Mesenteric fat pad (tissue), 1 donor: Measurements from ENCODE around the gene CALHM1. TPM values are rescaled to one million over a fixed set of nuclear protein-coding genes. Genes with fewer than 3 reads are reported as not detected.

ENCODE experiments used
- DNase-seq: peaks from one replicate; pipeline ENCODE4 v3.0.0-alpha.2; 2020; ENCODE audit warnings: low spot score
- total RNA-seq: library from RNA; stranded (reverse); fragmentation: NEBNext Ultra II Directional; extraction: Animal tissue kit (Norgen Biotek cat#: 25700); gene quantifications from one replicate; pipeline ENCODE4 v1.2.1, GENCODE V29; 2021
- donor health status: DM: yes; HTN: yes; CAD: no.

Gene CALHM1
- total RNA-seq, 1 donor from 2014 or later = not detected

DNA sequence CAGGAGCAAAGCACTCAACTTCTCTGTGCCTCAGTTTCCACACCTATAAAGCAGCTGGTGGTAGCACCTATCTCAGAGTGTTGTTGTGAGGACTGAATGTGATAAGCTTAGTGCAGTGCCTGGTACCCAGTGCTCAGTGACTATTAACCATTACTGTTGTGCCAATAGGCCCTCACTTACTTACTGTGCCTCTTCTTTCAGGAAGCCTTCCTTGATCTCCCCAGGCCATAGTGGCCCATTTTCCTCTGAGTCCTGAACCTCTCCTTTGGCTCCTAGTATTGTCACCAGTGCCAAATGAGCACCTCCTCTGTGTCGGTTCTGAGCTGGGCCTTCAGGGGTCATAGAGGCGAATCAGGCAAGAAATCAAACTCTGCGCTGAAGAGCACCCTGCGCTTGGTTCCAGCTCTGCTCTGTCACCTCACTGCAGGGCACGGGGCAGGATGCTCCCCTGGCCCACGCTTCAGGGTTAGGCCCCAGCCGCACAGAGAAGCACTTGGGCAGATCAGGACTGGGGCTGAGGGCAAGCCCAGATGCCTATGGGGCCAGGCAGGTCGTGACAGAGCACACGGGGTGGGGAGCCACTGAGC, 2.5 kb downstream of the CALHM1 start:
- no peak for DNase-seq

DNA sequence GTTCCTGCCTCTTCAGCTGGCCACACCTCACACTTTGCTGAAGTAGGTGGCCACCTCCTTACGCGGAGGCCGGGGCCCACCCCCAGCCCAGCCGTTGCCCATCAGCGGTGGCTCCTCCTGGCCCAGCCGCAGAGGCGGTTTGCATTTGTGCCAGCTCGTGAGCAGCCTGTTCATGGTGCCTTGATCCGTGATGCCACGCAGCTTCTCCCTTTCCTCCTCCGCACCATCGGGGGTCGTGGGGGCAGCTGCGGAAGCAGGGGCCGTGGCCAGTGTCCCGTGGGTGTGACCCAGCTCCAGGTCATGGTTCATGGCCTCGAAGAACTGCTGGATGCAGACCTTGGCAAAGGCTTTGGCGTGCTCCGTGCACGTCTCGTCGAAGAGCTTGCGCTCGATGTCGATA, 3.5 kb downstream of the CALHM1 start:
- no peak for DNase-seq

DNA sequence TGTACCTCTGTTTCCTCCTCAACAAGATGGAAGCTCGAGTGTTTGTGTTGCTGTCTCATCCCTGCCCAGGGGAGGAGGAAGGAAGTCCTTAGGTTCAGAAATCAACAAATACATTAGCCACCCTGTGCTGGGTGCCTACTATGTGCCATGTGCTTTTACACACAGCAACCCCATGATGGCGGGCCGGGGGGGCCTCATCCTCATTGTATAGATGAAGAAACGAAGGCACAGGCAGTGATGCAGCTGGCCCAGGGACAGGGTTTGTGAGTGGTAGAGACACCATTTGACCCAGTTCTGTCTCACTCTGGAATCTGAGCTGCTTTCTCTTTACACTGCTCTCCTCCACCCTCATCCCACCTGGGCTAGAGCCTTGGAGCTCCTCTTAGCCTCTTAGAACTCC, 4.7 kb downstream of the CALHM1 start:
- no peak for DNase-seq

DNA sequence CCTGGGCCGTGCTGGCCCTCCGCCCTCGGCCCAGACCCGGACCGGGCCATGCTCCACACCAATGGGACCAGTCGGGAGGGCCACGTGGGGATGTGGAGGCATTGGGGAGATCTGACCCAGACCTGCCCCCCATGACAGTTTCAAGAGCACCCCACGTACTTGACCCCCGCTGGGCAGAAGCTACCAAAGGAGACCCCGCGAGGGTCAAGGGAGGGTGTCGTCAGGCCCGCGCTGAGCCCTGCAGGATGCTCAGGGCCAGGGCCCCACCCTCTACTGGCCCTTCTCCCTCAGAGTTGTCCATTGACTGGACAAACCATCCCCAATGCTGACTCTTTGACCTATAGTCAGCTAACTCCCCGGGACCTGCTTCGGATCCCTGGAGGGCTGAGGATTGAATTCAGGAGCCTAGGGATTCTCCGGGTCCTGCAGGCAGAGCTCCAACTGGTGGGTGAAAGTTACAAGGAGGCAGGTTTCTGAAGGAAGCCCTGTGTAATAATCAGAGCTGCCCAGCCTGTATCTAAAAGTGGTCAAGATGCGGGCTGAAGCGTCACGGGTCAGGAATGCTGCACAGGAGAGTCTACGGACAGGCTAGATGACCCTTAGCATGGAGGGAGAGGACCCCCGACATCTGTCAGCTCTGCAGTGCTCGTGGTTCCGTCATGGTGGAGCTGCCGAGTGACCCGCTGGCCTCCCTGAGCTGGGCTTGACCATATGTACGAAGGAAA, 6.0 kb downstream of the CALHM1 start:
- no peak for DNase-seq

DNA sequence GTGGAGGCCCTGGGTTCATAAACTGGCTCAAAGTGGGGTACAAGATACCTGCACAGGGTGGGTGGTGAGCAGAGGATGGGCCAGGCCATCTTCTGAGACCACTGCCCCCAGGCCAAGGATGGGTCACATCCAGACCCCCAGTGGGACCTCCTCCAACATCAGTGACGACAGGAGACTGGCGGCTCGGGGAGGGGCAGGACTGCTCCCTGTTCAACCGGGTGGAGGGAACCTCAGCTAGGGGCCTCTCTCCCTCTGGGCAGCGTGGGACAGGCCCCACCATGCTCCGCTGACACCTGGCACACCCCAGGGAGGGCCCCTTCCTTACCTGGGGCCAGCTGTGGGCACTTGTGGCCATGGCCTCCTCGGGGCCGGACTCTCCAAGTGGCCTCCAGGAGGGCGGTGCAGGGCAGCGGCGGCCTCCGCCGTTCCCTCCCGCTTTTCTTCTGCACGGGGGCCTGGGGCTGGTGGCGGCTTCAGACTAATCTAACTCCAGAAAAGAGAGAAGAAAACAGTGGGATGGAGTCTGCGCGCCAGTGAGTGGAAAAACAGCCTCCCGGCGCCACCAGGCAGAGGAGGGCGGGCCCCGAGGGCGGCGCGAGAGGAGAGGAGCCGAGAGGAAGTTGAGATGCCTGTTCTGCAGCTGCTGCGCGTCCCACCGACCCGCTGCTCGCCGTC, 6.7 kb downstream of the CALHM1 start, which contains the start of gene CALHM2:
CALHM2 (minus strand) TSS at position 540 of the 675 bp plus-strand sequence. CDS start 2,429 bp downstream, outside the sequence.
- no peak for DNase-seq

DNA sequence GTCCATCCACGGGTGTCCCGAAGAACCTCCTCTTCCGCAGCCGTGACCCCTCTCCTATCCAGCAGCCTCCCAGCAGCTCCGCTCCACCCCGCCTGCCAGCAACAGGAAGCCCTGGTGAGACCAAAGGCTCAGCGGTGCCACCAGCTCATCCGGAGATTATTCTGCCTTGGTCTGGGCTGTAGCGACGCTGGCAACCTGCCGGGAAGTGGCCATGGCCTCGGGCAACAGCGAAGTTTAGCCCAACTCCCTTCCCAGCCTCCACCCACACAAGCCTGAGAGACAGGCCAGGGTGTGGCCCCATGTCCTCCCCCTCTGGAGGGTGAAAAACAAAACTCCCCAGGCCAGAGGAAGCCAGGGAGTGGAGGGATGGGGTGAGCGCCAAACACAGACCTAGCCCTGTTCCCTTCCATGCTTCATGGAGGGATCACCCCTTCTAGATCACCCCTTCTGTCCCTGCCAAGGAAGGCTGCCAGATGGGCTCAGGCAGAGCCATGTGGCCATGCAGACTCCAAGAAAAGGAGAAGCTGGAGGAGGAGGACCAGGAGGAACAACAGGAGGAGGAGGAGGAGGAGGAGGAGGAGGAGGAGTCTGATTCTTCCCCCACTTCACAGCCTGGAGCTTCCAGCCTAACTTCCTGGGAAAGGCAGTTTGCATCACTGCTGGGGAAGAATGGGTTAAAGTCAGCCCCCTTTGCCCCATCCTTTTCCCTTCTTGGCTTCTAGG, 7.4 kb downstream of the CALHM1 start:
- DNase-seq = no peak

DNA sequence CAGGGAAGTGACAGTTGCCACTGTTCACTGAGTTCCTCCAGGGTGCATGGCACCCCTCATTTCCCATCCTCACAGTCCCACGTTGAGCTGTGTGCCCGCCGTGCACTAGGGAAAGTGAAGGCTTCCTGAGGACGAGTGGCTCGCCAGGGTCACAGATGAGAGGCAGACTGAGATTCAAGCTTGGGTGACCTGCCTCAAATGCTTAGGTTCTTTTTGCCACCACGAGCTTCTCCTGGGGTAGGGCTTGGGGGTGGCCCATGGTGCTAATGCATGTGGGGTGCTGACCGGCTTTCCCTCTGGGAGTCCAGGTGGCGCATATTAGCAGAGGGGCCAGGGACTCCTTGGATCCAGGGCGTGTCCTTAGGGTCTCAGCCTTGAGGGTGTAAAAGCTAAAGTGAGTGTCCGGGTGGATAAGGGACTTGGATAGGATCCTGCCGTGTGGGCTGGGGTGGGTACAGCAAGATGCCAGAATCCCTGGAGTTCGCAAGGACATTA, 8.5 kb downstream of the CALHM1 start:
- no peak for DNase-seq

DNA sequence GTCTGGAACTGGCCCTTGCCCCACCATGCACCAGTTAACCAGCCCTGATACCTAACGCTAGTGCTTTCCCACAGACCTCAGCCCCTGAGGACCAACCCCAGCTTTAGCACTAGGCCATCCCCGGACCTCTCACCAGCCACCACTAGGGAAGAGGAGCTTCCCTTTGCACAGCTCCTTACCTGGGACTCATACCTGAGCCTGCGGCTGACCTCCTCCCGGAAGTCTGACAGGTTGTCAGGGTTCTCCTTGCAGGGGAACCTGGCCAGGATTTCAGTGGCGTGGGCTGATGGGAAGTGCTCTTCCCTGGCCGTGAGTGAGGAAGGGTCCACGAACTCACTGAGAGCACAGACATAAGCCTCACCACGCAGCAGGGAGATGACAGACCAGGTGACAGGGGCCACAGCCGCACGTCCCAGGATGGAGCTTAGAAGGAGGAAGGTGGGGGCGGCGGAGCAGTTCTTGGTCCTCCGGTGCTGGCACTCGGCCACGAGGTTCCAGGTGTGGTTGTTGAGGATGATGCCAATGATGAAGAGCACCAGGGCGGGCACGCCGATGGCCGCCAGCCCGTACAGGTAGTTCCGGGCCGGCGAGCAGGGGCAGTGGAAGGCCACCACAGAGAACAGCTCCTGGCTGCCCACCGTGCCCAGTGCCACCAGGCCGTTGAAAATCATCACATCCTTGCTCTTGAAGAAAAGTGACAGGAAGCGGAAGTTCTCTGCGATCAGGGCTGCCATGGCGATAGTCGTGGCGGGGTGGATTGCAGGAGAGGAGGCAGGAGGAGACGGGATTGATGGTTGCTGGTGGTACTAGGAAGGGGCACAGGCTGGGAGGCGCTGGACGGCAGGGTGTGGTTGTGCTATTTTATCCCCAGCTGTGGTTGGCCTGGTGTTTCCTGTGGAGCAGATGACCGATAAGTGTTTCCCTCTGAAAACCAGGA, 9.2 kb downstream of the CALHM1 start:
- no peak for DNase-seq

DNA sequence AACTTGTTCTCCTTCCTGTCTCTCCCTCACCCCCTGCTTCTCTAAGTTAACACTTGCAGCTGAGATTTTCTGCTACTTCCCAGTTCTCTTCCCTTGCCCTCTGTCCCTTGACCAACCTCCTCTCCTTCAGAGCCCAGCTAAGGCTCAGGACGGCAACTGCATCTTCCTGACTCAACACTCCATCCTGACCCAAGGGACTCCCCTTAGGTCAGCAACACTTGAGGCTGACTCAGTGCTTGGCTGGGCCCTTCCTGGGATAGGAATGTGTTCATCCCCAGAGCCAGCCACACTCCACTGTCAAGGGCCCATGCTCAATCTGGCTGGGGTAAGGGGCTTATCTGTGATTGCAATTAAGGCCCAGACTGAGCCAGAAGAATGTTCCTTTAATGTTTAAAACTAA, 10.0 kb downstream of the CALHM1 start:
- no peak for DNase-seq

DNA sequence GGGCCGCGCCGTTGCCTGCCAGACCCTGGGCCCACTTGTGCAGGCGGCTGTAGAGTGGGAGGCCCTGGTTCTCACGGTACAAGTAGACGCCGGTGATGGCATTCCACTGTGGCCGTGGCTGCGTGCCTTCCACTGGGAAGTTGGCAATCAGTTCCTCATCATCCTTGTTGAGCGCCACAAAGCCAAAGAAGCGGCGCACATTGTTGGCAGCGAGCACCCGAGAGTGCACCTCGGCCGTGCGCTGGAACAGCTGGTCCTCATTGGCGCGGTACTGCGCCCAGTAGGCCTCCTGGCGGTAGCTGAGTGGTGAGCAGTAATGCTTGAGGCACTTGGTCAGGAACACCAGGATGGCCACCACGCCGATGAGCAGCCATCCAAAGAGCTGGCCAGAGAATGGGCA, 11.5 kb downstream of the CALHM1 start:
- DNase-seq = no peak

DNA sequence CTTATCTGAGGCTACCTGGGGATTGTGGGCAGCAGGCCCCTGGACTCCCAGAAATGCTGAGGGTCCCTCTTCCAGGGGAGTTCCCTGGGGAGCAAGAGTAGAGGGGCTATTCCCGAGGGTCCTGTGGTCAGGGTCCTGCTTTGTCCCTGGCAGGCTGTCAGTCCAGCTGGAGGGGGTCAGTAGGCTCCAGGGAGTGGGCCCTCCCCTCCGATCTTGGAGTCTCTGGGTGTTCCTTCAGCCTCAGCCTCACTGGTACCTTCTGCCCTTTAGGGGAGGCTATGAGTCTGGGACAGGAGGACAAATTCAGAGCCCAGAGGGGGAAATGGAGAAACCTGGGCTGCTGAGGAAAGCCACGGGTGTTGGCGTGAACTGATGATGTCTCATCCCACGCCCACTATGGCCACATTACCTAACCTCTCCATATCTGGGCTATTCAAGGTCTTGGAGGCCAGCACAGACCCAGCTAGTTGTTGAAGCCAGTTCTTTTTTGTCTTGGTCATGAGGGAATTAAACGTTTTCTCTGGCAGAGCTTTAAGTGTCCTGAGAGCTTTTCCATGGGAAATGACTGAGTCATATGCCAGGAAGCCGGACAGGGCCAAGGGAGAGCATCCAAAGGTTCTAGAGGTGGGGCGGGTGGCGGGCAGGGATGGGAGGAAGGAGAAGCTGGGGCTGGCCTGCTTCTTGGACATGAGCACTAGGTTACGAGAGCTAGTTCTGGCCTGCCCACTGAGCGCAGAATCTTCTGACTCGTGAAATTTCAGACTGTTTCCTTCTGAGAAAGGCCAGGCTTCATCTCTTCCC, 12.7 kb downstream of the CALHM1 start:
- DNase-seq = no peak

DNA sequence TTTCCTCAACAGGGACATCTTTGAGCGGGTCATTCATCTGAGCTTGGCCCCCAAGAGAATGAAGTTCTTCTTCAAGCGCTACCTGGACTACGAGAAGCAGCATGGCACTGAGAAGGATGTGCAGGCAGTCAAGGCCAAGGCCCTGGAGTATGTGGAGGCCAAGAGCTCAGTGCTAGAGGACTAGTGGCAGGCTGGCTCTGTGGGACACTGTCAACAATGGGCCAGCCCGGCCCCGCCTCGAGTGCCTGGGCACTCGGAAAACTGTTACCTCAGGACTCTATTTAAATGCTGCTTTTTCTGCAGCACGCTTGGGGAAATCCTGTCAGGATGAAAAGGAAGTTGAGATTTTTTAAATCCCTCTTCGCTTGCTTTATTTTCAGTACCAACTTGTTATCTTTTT, 13.3 kb downstream of the CALHM1 start:
- DNase-seq = no peak

DNA sequence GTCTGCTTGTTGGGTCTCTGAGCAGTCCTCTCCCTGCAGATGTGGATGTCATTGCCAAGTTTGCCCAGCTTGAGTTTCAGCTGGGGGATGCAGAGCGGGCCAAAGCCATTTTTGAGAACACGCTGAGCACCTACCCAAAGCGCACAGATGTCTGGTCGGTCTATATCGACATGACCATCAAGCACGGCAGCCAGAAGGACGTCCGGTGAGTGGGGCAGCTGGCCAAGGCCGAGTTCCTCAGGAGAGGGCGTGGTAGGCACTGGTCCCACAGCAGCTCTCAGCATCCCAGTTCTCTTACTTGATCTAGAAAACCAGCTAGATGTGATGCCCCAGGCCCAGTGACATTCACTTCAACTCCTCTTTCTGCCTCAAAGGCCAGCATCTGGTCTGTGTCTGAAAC, 14.2 kb downstream of the CALHM1 start:
- DNase-seq = no peak

DNA sequence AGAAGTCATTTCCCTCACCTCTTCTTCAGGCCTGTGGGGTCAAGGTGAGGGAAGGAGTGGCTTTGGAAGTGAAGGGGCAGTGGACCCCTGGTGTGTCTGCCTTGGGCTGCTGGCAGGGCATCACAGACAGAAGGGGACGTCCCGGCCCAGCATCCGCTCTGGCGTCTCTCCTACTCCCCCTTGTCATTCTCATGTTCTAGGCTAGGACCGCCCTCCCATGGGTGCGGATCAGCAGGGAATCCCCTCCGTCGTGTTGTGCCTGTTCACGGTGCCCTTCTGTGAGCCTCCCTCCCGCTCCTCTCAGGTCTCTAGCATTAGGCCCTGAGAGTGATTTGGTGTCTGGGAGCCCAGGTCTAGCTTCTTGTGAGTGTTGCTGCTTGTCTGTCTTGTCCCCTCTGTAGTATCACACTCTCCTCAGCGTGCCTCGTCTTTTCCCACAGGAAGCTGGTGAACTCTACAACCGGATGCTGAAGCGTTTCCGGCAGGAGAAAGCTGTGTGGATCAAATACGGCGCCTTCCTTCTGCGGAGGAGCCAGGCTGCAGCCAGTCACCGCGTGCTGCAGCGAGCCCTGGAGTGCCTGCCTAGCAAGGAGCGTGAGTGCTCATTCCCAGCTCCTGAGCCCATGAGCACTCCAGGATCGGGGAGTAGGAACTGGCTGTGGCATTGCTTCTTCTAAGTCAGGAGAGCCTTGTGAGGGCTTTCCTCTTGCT, 15.1 kb downstream of the CALHM1 start:
- DNase-seq = no peak

DNA sequence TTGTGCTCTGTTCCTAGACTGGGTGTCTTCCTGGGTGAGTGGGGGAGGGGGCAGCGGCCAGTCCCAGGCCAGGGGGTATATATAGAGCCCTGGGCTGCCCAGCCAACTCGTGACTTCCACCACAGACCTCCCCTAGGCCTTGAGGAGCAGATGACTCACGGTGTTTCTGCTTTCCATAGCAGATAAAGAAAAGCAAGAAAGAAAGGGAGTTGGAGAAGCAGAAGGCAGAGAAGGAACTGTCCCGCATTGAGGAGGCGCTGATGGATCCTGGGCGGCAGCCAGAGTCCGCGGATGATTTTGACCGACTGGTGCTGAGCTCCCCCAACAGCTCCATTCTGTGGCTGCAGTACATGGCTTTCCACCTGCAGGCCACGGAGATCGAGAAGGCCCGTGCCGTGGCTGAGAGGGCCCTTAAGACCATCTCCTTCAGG, 16.7 kb downstream of the CALHM1 start:
- DNase-seq = no peak

DNA sequence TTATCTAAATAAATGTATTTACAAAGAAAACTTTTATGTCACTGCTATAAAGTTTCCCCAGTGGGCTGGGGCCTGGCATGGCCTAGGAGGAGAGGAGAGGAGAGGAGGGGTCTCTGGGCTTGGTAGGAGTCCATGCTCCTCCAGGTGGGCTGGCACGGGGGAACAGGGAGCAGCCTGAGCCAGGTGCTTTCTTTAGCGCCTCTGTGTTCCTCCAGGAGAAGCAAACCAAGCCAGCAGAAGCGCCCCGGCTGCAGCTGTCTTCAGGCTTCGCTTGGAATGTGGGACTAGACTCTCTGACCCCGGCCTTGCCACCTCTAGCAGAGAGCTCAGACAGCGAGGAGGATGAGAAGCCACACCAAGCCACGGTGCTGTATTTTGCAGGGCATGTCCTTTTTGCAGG, 17.1 kb downstream of the CALHM1 start:
- DNase-seq = no peak

DNA sequence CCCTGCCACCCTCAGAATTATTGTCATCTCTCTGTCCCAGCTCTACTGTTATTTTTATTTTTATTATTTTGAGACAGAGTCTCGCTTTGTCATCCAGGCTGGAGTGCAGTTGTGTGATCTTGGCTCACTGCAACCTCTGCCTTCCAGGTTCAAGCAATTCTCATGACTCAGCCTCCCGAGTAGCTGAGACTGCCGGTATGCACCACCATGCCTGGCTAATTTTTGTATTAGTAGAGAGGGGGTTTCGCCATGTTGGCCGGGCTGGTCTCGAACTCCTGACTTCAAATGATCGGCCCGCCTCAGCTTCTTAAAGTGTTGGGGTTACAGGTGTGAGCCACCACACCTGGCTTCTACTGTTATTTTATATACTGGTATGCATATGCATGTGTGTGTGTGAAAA, 17.5 kb downstream of the CALHM1 start:
- DNase-seq = no peak

DNA sequence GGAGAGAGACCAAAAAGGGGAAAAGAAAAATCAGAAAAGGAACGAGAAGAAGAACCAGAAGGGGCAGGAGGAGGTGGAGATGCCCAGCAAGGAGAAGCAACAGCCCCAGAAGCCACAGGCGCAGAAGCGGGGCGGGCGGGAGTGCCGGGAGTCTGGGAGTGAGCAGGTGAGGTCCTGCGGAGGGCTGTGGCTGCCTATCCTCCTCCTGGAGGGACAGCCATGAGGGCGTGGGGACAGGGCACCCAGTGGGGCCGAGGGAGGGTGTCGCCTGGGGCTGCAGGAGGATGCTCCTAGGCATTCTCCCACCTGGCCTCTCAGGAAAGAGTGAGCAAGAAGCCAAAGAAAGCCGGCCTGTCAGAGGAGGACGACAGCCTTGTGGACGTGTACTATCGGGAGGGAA, 18.3 kb downstream of the CALHM1 start:
- DNase-seq = no peak

DNA sequence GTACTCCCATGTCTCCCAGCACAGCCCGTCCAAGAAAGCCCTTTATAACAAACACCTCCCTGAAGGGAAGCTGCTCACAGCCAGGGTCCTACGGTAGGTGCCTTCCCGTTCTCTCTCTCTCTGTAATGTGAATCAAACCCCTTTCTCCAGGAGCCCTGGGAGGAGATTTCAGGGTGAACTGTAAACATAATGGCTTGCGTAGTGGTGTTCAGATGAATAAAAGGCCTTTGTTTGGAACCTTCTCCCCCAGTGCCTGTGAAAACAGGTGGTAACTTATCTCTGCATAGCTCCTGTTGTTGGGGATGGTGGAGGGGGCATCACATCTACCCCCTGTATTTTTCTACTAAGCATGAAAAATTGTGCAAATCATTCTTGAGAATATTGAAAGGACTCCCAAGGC, 18.9 kb downstream of the CALHM1 start:
- DNase-seq = no peak
